IPS-15b (cell line): ENCODE results near the gene PRDX5.
"Not testable (repeated sequence)": the region's sequence is repeated elsewhere in the genome, so short reads cannot be mapped to it uniquely, and the experiment has no call there.

ENCODE experiments used
- H3K27me3 ChIP-seq: one replicate; pipeline ENCODE4 v1.6.1; 2013; ENCODE audit warnings: low read length; ENCODE audit not compliant: control insufficient read depth, insufficient read depth
- H3K36me3 ChIP-seq: one replicate; pipeline ENCODE4 v1.6.1; 2013; ENCODE audit warnings: low read length; ENCODE audit not compliant: control insufficient read depth, insufficient read depth
- H3K4me1 ChIP-seq: one replicate; pipeline ENCODE4 v1.6.1; 2013; ENCODE audit warnings: mild to moderate bottlenecking, low read length; ENCODE audit not compliant: control insufficient read depth, insufficient read depth
- H3K4me3 ChIP-seq: one replicate; pipeline ENCODE4 v1.5.1; 2013; ENCODE audit warnings: low read depth, low read length
- H3K9ac ChIP-seq: one replicate; pipeline ENCODE4 v1.6.1; 2013; ENCODE audit warnings: low read depth, mild to moderate bottlenecking, low read length
- H3K9me3 ChIP-seq: one replicate; pipeline ENCODE4 v1.6.1; 2013; ENCODE audit warnings: mild to moderate bottlenecking, low read length; ENCODE audit not compliant: control insufficient read depth, insufficient read depth

The PRDX5 gene

GRCh38 chr11:64323373-64323772 is 5.5 kb downstream of the PRDX5 start:
- Histone ChIP-seq H3K9ac (no peak overlapping the region), H3K27me3 (no peaks in the 10 kb centered on the region), H3K4me3 (no peak overlapping the region), H3K36me3 (peaks cover 28% of the 10 kb centered on the region), H3K9me3 (no peaks in the 10 kb centered on the region), H3K4me1 (no peaks in the 10 kb centered on the region)

GRCh38 chr11:64323984-64324383 is 6.1 kb downstream of the PRDX5 start:
- H3K27me3 ChIP-seq, H3K4me3 ChIP-seq, H3K9ac ChIP-seq, H3K9me3 ChIP-seq, H3K4me1 ChIP-seq: not testable (repeated sequence)
- peaks cover 28% of the 10 kb centered on the region for H3K36me3 ChIP-seq

- H3K9me3 ChIP-seq = no peaks in the 10 kb centered on the region
- H3K27me3 ChIP-seq = no peaks in the 10 kb centered on the region
- H3K36me3 ChIP-seq = peaks cover 26% of the 10 kb centered on the region
- H3K9ac ChIP-seq = no peak overlapping the region
- H3K4me1 ChIP-seq = no peaks in the 10 kb centered on the region
- no peak overlapping the region for H3K4me3 ChIP-seq
These were observed 7.0 kb downstream of the PRDX5 start for GRCh38 chr11:64324692-64325469.

- H3K9me3 ChIP-seq = no peaks in the 10 kb centered on the region
- no peaks in the 10 kb centered on the region for H3K27me3 ChIP-seq
- no peak overlapping the region for H3K9ac ChIP-seq
- H3K4me1 ChIP-seq = peaks cover 6% of the 10 kb centered on the region
- peaks cover 9% of the 10 kb centered on the region for H3K36me3 ChIP-seq
- no peak overlapping the region for H3K4me3 ChIP-seq
These were observed 9.5 kb downstream of the PRDX5 start for GRCh38 chr11:64327375-64327774.

GRCh38 chr11:64327993-64328392 is 10.1 kb downstream of the PRDX5 start:
- H3K4me3 ChIP-seq = no peak overlapping the region
- H3K4me1 ChIP-seq = peaks cover 6% of the 10 kb centered on the region
- no peaks in the 10 kb centered on the region for H3K9me3 ChIP-seq
- H3K27me3 ChIP-seq = no peaks in the 10 kb centered on the region
- no peak overlapping the region for H3K9ac ChIP-seq
- peaks cover 3% of the 10 kb centered on the region for H3K36me3 ChIP-seq

GRCh38 chr11:64330888-64331287 is 13.0 kb downstream of the PRDX5 start:
- H3K9ac ChIP-seq = no peak overlapping the region
- H3K4me3 ChIP-seq = no peak overlapping the region
- H3K4me1 ChIP-seq = peaks cover 6% of the 10 kb centered on the region
- H3K36me3 ChIP-seq = no peaks in the 10 kb centered on the region
- H3K27me3 ChIP-seq = no peaks in the 10 kb centered on the region
- no peaks in the 10 kb centered on the region for H3K9me3 ChIP-seq

- no peak overlapping the region for H3K9ac ChIP-seq
- H3K27me3 ChIP-seq = no peaks in the 10 kb centered on the region
- peaks cover 6% of the 10 kb centered on the region for H3K4me1 ChIP-seq
- H3K36me3 ChIP-seq = no peaks in the 10 kb centered on the region
- H3K4me3 ChIP-seq = no peak overlapping the region
- H3K9me3 ChIP-seq = no peaks in the 10 kb centered on the region
These were observed 13.8 kb downstream of the PRDX5 start for GRCh38 chr11:64331569-64332371.

- no peaks in the 10 kb centered on the region for H3K36me3 ChIP-seq
- peaks cover 6% of the 10 kb centered on the region for H3K4me1 ChIP-seq
- H3K4me3 ChIP-seq = no peak overlapping the region
These were observed 15.6 kb downstream of the PRDX5 start for GRCh38 chr11:64333556-64333955.

GRCh38 chr11:64334764-64335735 is 17.1 kb downstream of the PRDX5 start:
- no peaks in the 10 kb centered on the region for H3K36me3 ChIP-seq
- no peak overlapping the region for H3K4me3 ChIP-seq
- no peak overlapping the region for H3K9ac ChIP-seq
- peaks cover 6% of the 10 kb centered on the region for H3K4me1 ChIP-seq
- H3K9me3 ChIP-seq = no peaks in the 10 kb centered on the region
- peaks cover 3% of the 10 kb centered on the region for H3K27me3 ChIP-seq

More at GRCh38 chr11:64333556-64333955, 15.6 kb downstream of the PRDX5 start:
- Histone ChIP-seq H3K9ac (no peak overlapping the region), H3K27me3 (no peaks in the 10 kb centered on the region), H3K9me3 (no peaks in the 10 kb centered on the region)

- Histone ChIP-seq H3K9me3 (no peaks in the 10 kb centered on the region), H3K9ac (no peak overlapping the region), H3K4me1 (peaks cover 4% of the 10 kb centered on the region), H3K4me3 (no peak overlapping the region), H3K36me3 (no peaks in the 10 kb centered on the region), H3K27me3 (peaks cover 3% of the 10 kb centered on the region)
These were observed 19.8 kb downstream of the PRDX5 start for GRCh38 chr11:64337538-64338249.

- H3K9me3 ChIP-seq = no peaks in the 10 kb centered on the region
- no peaks in the 10 kb centered on the region for H3K36me3 ChIP-seq
- no peak overlapping the region for H3K9ac ChIP-seq
- no peak overlapping the region for H3K4me3 ChIP-seq
- peaks cover 3% of the 10 kb centered on the region for H3K27me3 ChIP-seq
- H3K4me1 ChIP-seq = peaks cover 6% of the 10 kb centered on the region
These were observed 20.8 kb downstream of the PRDX5 start for GRCh38 chr11:64338716-64339115.
